ENCODE measurements around the gene MAJIN. TPM values are rescaled to one million over a fixed set of nuclear protein-coding genes. Genes with fewer than 3 reads are reported as not detected.

The MAJIN gene
- total RNA-seq, 2 donors from 2014 or later, result 7.4 TPM; not detected in 1

DNA sequence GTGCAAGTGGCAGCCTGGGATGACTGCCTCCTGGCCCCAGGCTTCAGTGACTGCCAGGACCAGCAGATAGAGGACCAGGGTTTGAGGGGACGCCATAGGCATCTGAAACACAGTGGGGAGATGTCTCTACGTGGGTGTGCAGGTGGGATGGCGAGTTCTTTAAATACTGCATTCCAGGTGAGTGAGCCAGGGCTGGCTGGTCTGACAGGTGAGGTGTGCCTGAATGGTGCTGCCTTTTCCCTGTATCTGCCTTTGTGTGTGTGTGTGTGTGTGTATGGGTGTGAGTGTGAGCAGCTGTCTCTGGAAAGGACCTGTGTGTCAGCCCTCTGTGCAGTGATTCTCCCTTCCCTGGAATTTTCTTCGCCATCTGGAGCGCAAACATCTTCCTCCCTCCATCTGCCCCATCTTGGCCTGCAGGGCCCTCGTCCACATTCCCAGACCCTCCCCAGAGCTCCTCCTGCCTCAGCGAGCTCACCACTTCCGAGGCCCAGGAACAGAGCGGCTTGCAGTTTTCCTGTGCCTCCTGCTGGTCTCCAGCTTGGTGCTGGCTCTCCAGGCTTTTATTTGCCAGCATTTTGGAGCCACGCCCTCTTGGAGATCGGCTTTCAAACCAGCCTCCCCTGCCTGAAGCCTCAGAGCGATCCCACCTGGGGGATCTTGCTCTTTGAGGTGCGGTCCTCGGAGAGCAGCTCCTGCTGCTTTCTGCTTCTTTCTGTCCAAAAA lies 36.4 kb downstream of the MAJIN start, which contains the start of gene GPHA2:
Gene GPHA2, minus strand, starts transcription at position 535 of the 723 bp plus-strand sequence. Its CDS starts 433 bp downstream, at position 102.
- peak; percentile 13 for TF ChIP-seq POLR2AphosphoS5 (IDR thresholded peaks at IDR 0.05)
- TF ChIP-seq, protein P1, sequence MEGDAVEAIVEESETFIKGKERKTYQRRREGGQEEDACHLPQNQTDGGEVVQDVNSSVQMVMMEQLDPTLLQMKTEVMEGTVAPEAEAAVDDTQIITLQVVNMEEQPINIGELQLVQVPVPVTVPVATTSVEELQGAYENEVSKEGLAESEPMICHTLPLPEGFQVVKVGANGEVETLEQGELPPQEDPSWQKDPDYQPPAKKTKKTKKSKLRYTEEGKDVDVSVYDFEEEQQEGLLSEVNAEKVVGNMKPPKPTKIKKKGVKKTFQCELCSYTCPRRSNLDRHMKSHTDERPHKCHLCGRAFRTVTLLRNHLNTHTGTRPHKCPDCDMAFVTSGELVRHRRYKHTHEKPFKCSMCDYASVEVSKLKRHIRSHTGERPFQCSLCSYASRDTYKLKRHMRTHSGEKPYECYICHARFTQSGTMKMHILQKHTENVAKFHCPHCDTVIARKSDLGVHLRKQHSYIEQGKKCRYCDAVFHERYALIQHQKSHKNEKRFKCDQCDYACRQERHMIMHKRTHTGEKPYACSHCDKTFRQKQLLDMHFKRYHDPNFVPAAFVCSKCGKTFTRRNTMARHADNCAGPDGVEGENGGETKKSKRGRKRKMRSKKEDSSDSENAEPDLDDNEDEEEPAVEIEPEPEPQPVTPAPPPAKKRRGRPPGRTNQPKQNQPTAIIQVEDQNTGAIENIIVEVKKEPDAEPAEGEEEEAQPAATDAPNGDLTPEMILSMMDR (IDR thresholded peaks at IDR 0.05), result no peak
- Histone ChIP-seq H3K36me3 (peaks cover 0 to 8% of the 10 kb centered on the region in 2 donors), H3K27ac (no peak within 1 kb of the TSS), H3K27me3 (replicated peaks; ENCODE audit: insufficient read depth) (no peaks in the 10 kb centered on the region), H3K9me3 (no peaks in the 10 kb centered on the region), H3K4me3 (no peak within 1 kb of the TSS), H3K4me1 (replicated peaks) (no peaks in the 10 kb centered on the region)
- no peak for DNase-seq (ENCODE audit: low spot score)
- 34% methylated on average over 14 of the region's 14 CpGs for WGBS
- intact Hi-C loops (cut with DNase I), result no loop called here

DNA sequence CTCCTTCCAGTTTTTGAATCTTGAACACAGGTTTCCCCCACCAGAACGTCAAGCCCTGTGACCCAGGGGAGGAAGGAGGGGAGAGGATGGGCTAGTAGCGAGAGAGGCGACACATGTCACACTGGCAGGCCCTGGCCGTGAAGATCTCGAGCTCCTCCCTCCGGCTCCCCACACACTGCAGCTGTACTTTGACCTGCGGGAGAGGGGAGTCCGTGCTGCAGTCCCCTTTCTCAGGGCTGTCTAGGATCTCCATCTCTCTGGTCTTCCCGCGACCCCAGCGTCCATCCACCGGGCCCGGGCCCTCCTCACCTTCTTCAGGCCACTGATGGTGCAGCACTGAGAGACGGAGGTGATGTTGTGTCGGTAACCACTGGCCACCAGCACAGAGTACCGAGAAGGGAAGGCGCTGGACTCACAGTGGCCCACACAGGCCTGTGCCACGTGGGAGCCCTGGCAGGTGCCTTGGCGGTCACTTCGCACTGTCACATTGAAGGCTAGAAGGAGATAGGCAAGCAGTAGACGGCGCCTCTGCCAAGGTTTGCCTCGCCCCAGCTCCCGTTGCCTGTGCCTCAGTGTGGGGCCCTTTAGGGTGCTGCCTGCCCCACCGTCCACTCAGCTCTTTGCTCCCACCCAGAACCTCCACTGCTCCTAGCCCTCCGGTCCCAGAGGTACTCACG lies 37.1 kb downstream of the MAJIN start:
- no peaks in the 10 kb centered on the region for H3K27me3 ChIP-seq (replicated peaks; ENCODE audit: insufficient read depth)
- peaks cover 0 to 8% of the 10 kb centered on the region in 2 donors for H3K36me3 ChIP-seq
- DNase-seq (ENCODE audit: low spot score), result no peak
- no peak overlapping the region for H3K27ac ChIP-seq
- no peak overlapping the region for H3K4me3 ChIP-seq
- H3K4me1 ChIP-seq (replicated peaks), result no peaks in the 10 kb centered on the region
- TF ChIP-seq, protein P1 (IDR thresholded peaks at IDR 0.05), result no peak
- TF ChIP-seq POLR2A (IDR thresholded peaks at IDR 0.05) (no peak), POLR2AphosphoS5 (IDR thresholded peaks at IDR 0.05) (no peak)
- no peaks in the 10 kb centered on the region for H3K9me3 ChIP-seq
- 80% methylated on average over 27 of the region's 27 CpGs for WGBS
- intact Hi-C loops (cut with DNase I), result no loop called here

DNA sequence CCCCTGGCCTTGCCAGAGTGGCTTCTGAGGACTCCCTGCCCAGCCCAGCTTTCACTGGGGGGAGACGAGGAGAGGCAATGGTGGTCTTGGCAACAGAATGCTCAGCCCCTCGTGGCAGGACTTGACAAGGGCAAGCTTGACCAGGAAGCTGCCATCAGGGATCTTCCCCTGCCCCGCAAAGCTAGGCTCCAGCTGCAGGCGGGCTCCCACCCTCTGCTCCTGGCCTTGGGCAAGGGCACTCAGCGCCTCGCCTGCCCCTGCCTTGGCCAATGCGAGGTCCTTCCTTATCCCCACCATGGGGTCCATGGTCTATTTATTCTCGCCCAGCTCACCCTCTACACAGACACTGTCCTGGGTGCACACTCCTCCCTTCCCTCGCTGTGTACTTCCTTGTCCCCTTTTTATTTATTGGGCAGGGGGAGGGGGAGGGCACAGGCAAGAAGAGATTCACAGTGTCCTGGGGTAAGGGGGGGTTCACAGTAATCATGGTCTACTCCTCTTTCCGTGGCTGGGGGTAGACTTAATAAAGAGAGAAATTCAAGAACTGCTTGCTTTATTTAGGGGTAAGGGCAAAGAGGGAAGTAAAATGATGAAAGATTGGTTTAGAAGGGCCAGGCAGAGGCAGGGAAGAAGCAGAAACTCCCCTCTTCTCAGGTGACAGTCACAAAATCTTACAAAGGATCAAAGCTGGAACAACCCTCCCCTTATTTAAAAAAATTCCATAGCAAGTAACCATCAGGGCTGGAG lies 37.8 kb downstream of the MAJIN start:
- H3K4me1 ChIP-seq (replicated peaks), result no peaks in the 10 kb centered on the region
- no peak for DNase-seq (ENCODE audit: low spot score)
- H3K4me3 ChIP-seq, result no peak overlapping the region
- H3K36me3 ChIP-seq, result peaks cover 0 to 8% of the 10 kb centered on the region in 2 donors
- no peaks in the 10 kb centered on the region for H3K9me3 ChIP-seq
- no peaks in the 10 kb centered on the region for H3K27me3 ChIP-seq (replicated peaks; ENCODE audit: insufficient read depth)
- WGBS, result 83% methylated on average over 10 of the region's 10 CpGs
- no peak for TF ChIP-seq POLR2AphosphoS5 (IDR thresholded peaks at IDR 0.05)
- TF ChIP-seq, protein P1 (IDR thresholded peaks at IDR 0.05), result no peak
- TF ChIP-seq POLR2A (IDR thresholded peaks at IDR 0.05), result no peak
- no peak overlapping the region for H3K27ac ChIP-seq
- intact Hi-C loops (cut with DNase I), result no loop called here

DNA sequence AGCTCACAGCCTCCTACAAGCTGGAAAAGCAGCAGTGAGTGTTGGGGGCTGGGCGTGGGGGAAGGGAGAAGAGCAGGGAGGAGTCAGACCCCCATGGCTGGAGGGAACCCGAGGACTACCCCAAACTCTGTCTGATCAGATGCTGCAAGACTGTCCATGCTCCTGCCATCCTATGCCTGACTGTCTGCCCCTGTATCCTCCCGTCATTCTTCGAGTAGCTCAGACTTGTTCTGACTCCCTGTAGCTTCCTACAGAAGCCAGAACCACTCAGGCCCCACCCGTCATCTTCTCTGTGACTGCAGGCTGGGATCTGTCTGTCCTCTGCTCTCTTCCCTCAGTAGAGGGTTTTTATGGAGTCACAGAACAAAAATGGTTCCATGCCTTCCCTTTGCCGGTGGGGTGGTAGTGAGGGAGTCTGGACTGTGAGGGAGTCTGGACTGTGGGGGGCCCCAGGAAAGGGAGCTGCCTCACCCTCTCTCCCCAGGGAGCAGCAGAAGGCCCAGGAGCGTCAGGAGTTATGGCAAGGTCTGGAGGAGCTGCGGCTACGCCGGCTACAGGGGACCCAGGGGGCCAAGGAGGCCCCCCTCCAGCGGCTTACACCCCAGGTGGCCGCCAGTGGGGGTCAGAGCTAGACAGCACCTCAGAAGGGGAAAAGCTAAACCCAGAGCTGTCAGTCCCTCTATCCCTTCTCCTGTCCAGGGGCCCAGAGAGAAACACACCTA lies 38.5 kb downstream of the MAJIN start:
- no peak overlapping the region for H3K4me3 ChIP-seq
- intact Hi-C loops (cut with DNase I), result no loop called here
- no peak for DNase-seq (ENCODE audit: low spot score)
- TF ChIP-seq POLR2A (IDR thresholded peaks at IDR 0.05) (no peak), POLR2AphosphoS5 (IDR thresholded peaks at IDR 0.05) (no peak)
- TF ChIP-seq, protein P1 (IDR thresholded peaks at IDR 0.05), result no peak
- no peaks in the 10 kb centered on the region for H3K27me3 ChIP-seq (replicated peaks; ENCODE audit: insufficient read depth)
- no peak overlapping the region for H3K27ac ChIP-seq
- H3K4me1 ChIP-seq (replicated peaks), result no peaks in the 10 kb centered on the region
- H3K36me3 ChIP-seq, result peaks cover 0 to 8% of the 10 kb centered on the region in 2 donors
- H3K9me3 ChIP-seq, result no peaks in the 10 kb centered on the region
- WGBS, result 86% methylated on average over 12 of the region's 12 CpGs

Measured in prostate gland (tissue), 2 donors.